Mucosa of descending colon (tissue), 3 donors: ENCODE data around the gene SCAF4. TPM values are rescaled to one million over a fixed set of nuclear protein-coding genes. Genes with fewer than 3 reads are reported as not detected.

Experiments
- ATAC-seq: fragments of 200-7000 bp; cut with Tn5 transposase; one replicate; pipeline ENCODE4 v1.9.1; 2020; ENCODE audit warnings: mild to moderate bottlenecking, moderate library complexity
- DNase-seq, 3 donors: peaks; one replicate each; pipeline ENCODE4 v3.0.0-alpha.2; 2020
- H3K36me3 ChIP-seq: fragments of 200-600 bp; one replicate; pipeline ENCODE4 v1.8.0; 2021; ENCODE audit warnings: low read depth, mild to moderate bottlenecking
- H3K4me1 ChIP-seq: fragments of 200-600 bp; one replicate; pipeline ENCODE4 v1.8.0; 2021; ENCODE audit warnings: low read depth, mild to moderate bottlenecking
- H3K4me3 ChIP-seq: fragments of 200-600 bp; one replicate; pipeline ENCODE4 v1.8.0; 2021; ENCODE audit warnings: mild to moderate bottlenecking
- H3K9me3 ChIP-seq: fragments of 200-600 bp; one replicate; pipeline ENCODE4 v1.8.0; 2021; ENCODE audit warnings: mild to moderate bottlenecking
- intact Hi-C, 2 donors: fragments of 100-400 bp; cut with DNase I in 1 of 2; cut with micrococcal nuclease in 1 of 2; formaldehyde crosslinking; loops; one replicate each; pipeline versions ENCODE4 v1.11.0 to v1.11.1; 2022; cut with DNase I, micrococcal nuclease
- total RNA-seq, 3 donors: library from RNA; stranded (reverse); fragmentation: NEBNext Ultra II Directional in 2 of 3; extraction: Animal tissue kit (Norgen Biotek cat#: 25700) in 2 of 3; gene quantifications; one replicate each; pipeline versions ENCODE4 v1.2.1 to v1.2.4, GENCODE V29; 2021 to 2023
- TF ChIP-seq, protein P1 (sequence below): fragments of 200-600 bp; IDR thresholded peaks from one replicate; pipeline ENCODE4 v1.8.0; 2022; ENCODE audit warnings: antibody characterized with exemption, mild to moderate bottlenecking
- donor health status: DM: no; HTN: no; CAD: no; lungs with moderate emphysema.
- donor health status: DM: no; HTN: no; CAD: no.
- donor health status: DM: no; HTN: yes; CAD: no.

Gene SCAF4
- total RNA-seq, 3 donors from 2014 or later, result 35.7 to 39.7 (median 38.4) TPM

DNA sequence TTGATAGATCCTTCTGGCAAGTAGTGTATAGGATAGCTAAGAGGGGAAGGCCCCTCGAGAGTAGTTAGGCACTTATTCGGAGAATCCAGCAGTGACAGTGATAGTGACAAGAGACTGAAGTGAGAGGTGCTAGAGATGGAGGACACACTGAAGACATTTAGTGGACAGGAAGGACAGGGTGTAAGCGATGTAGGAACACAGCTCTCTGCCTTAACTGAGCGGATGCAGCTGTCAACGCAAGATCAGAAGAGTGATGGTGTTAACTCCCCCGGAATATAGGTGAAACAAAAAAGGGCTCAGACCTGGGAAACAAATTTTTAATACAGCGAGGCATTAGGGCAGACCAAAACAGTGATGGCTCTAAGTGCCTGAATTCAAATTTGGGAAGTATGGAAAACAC lies 56.6 kb downstream of the SCAF4 start:
- TF ChIP-seq, protein P1, sequence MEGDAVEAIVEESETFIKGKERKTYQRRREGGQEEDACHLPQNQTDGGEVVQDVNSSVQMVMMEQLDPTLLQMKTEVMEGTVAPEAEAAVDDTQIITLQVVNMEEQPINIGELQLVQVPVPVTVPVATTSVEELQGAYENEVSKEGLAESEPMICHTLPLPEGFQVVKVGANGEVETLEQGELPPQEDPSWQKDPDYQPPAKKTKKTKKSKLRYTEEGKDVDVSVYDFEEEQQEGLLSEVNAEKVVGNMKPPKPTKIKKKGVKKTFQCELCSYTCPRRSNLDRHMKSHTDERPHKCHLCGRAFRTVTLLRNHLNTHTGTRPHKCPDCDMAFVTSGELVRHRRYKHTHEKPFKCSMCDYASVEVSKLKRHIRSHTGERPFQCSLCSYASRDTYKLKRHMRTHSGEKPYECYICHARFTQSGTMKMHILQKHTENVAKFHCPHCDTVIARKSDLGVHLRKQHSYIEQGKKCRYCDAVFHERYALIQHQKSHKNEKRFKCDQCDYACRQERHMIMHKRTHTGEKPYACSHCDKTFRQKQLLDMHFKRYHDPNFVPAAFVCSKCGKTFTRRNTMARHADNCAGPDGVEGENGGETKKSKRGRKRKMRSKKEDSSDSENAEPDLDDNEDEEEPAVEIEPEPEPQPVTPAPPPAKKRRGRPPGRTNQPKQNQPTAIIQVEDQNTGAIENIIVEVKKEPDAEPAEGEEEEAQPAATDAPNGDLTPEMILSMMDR, result no peak
- H3K9me3 ChIP-seq, result no peaks in the 10 kb centered on the region
- H3K36me3 ChIP-seq, result no peaks in the 10 kb centered on the region
- no peaks in the 10 kb centered on the region for H3K4me1 ChIP-seq
- ATAC-seq (no peak), DNase-seq (no peak)
- H3K4me3 ChIP-seq, result no peak overlapping the region
- intact Hi-C loops, result no loop called here

DNA sequence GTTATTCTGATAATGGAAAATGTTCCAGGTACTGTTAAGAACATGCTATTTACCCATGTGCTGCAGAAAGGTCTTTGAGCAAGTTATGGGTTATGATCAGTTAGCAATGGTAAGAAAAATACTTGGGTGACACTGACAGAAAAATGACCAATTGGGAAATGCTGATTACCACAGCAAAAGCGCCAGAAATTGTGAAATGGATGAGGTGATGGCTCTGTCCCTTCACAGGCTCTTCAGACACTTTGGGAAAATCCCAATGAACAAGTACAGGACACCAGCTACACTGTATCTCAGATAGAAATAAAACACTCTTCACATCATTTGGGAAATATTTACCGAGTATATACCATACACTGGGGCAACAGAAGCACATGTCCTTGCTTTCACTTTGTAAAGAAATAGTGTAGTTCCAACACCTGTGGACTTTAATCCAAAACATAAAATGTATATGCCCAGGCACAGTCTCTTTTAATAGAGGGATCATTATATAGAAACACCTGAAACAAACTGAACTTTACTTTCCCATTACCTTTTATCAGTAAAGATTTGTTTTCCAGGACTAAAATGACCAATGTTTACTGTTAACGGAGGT lies 58.5 kb downstream of the SCAF4 start:
- TF ChIP-seq, protein P1, result no peak
- no peaks in the 10 kb centered on the region for H3K4me1 ChIP-seq
- H3K36me3 ChIP-seq, result no peaks in the 10 kb centered on the region
- ATAC-seq (peak; percentile 52), DNase-seq (no peak)
- no peak overlapping the region for H3K4me3 ChIP-seq
- intact Hi-C loops, result no loop called here
- H3K9me3 ChIP-seq, result no peaks in the 10 kb centered on the region

DNA sequence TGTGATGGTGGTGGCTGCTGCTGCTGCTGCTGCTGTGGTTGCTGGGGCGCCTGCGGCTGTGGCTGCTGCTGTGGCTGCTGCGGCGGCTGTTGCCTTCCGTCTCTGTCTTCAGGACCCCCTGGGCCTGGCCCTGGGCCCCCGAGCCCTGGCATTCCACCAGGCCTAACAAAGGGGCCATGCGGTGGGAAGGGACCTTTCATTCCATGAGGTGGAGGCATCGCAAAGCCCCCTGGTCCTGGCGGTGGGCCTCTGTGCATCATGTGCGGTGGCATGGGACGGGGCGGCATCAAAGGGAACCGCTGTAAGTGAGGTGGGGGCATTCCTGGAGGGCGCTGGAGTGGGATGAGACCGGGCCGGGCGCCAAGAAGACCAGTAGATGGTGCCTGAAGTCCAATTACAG lies 60.0 kb downstream of the SCAF4 start:
- Histone ChIP-seq H3K4me1 (no peaks in the 10 kb centered on the region), H3K36me3 (peaks cover 5% of the 10 kb centered on the region), H3K9me3 (no peaks in the 10 kb centered on the region), H3K4me3 (no peak overlapping the region)
- DNase-seq, result no peak
- intact Hi-C loops, result no loop called here
- TF ChIP-seq, protein P1, result no peak
- ATAC-seq, result no peak

DNA sequence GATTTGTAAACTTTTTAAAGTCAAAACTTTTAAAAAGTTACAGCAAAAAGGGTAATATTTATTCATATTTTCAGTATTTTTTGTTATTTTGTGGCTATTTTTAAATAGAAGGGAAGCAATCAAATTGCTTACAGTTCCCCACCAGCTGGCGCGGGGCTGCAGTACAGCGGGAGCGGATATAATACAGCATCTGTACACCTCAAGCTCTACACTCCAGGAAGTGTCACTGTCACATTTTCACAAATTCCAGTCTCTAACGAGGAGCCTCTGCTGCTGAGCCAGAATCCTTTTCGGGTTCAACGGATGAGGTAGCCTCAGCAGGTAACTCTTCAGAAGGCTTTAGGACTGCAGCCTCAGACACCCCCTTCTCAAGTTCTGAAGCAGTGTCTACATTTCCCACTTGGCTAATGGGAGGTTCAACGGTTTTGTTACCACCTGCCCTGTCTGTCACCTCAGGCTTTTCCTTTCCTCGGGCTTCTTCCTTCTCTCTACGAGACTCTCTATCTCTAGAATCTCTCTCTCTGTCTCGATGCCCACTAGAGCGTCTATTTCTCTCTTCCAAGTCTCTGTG lies 60.7 kb downstream of the SCAF4 start:
- ATAC-seq, result no peak
- H3K4me3 ChIP-seq, result no peak overlapping the region
- no peaks in the 10 kb centered on the region for H3K9me3 ChIP-seq
- H3K4me1 ChIP-seq, result no peaks in the 10 kb centered on the region
- intact Hi-C loops, result no loop called here
- DNase-seq, result no peak
- TF ChIP-seq, protein P1, result no peak
- peaks cover 5% of the 10 kb centered on the region for H3K36me3 ChIP-seq

DNA sequence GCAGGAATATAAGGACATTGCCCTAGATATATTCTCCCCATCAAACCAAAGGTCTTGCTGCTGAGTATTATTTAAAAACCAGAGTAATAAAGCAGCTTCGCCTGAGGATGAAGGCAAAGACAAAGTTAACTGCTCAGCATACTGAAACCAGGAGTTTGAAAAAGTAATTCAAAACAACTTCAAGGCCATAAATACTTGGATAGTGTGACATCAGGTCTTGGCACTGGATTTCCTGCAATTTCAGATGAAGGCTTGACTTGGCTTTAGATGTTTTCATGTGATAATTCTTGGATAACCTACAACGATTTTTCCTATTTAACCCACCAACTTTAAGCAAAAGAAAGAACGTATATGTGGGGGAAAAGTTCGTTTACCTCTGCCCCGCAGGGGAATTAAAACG lies 61.8 kb downstream of the SCAF4 start:
- H3K4me3 ChIP-seq, result no peak overlapping the region
- DNase-seq, result no peak
- H3K4me1 ChIP-seq, result no peaks in the 10 kb centered on the region
- no peaks in the 10 kb centered on the region for H3K9me3 ChIP-seq
- TF ChIP-seq, protein P1, result no peak
- H3K36me3 ChIP-seq, result peaks cover 5% of the 10 kb centered on the region
- intact Hi-C loops, result no loop called here
- ATAC-seq, result no peak
